Left ventricle myocardium superior (tissue), 1 donor: ENCODE measurements around the gene KLHDC1. TPM values are rescaled to one million over a fixed set of nuclear protein-coding genes. Genes with fewer than 3 reads are reported as not detected.
"Not testable (repeated sequence)": the region's sequence is repeated elsewhere in the genome, so short reads cannot be mapped to it uniquely, and the experiment has no call there.

Source experiments
- ATAC-seq: fragments of 200-7000 bp; cut with Tn5 transposase; one replicate; pipeline ENCODE4 v1.9.1; 2020; ENCODE audit warnings: mild to moderate bottlenecking, moderate library complexity
- DNase-seq: peaks from one replicate; pipeline ENCODE4 v3.0.0-alpha.2; 2020
- intact Hi-C: fragments of 100-400 bp; cut with micrococcal nuclease; formaldehyde crosslinking; loops from one replicate; pipeline ENCODE4 v1.11.0; 2022
- total RNA-seq: library from RNA; stranded (reverse); fragmentation: NEBNext Ultra II Directional; extraction: Animal tissue kit (Norgen Biotek cat#: 25700); gene quantifications from one replicate; pipeline ENCODE4 v1.2.1, GENCODE V29; 2021
- donor health status: DM: no; HTN: yes; CAD: no; lungs with severe emphysema.

The KLHDC1 gene
- total RNA-seq, 1 donor from 2014 or later: 6.0 TPM

DNA sequence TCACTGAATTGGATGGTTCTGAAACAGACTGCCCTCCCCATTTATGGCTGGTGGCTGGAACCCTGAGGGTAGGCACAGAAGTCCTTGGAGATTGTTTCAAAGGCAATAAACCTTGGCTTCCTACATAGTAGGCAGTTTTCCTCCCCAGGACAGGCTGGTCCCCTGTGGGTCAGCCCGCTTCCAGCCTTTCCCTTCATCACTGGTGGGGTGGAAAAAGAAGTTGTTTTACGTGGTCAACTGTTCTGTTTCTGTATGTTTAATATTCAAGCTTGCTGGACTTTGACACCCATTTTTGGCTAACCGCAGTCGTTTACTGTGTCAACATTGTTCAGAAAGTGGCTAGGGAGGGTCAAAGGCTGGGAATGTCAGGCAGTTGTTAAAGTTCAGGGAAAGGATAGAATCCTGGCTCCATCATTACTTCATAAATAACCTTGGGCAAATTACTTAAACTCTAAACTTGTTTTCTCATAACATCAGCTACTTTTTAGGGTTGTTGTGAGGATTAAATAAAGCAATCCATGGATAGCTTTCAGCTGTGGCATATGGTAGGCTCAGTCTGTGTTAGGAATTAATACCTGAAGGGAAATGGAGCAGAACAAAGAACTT, 77.4 kb downstream of the KLHDC1 start:
- DNase-seq (no peak), ATAC-seq (no peak)
- intact Hi-C loops: no loop called here

GRCh38 chr14:49771691-49772090, 78.8 kb downstream of the KLHDC1 start:
- ATAC-seq, intact Hi-C loops, DNase-seq: not testable (repeated sequence)

DNA sequence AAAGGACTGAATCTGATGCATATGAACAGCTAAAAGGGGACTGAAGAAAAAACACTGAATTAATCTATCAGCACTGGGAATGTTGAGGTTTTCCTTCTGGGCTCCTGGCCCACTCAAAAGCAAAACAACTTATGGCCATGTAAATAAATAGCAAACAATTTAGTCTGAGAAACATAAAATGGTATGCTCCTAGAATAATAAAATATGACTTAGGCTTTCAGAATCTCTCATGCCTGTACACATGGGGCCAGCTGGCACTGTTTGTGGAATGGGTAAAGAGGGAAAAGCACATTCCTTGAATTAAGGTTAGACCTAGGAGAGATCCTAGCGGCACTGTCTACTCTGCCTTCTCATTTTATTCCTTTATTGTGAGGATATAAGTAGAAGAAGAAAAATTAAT, 81.2 kb downstream of the KLHDC1 start:
- DNase-seq: no peak
- no peak for ATAC-seq
- intact Hi-C loops: no loop called here

DNA sequence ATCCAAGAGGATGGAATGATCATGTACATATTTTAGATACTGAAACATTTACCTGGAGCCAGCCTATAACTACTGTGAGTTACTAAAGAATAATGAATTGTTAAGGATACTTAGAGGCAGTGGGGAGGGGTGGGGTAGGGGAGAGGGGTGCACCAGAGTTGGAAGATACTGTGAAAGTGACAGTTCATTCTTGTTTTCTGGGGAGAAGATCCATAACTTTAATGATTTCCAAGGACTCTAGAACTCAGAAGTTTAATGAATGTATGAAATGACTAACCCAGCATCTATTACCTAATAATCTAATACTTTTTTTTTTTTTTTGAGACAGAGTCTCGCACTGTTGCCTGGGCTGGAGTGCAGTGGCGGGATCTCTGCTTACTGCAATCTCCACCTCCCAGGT, 85.5 kb downstream of the KLHDC1 start:
- intact Hi-C loops: no loop called here

GRCh38 chr14:49781040-49781439, 88.1 kb downstream of the KLHDC1 start:
- ATAC-seq, intact Hi-C loops, DNase-seq: not testable (repeated sequence)

More for the DNA sequence above, 85.5 kb downstream of the KLHDC1 start:
- no peak for DNase-seq
- no peak for ATAC-seq

DNA sequence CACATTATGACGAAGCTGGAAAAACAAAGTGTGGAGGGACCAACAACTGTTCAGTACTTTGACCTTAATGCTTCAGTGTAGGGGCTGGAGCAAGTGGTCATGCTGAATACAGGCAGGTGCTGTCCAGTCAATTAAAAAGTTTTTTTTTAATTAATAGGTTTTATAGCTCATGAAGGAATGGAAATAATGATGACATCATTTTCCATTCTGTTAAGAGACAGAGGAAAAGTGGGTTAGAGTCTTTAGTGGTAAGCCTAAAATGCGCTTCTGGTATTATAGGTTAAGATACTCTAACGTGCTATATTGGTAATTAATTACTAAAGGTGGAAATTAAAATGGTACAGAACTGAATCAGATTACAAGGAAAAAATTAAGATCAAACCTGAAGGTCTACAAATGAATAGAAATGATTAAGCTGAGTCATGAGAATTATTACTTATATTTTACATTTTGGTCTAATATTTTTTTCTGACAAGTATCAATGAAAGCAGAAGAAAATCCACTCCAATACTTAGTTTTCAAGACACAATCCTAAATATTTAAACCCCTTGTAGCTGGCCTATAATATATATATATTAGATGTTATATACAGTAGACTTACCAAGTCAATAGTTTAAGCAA, 90.6 kb downstream of the KLHDC1 start:
- ATAC-seq: no peak
- no peak for DNase-seq
- intact Hi-C loops: no loop called here

DNA sequence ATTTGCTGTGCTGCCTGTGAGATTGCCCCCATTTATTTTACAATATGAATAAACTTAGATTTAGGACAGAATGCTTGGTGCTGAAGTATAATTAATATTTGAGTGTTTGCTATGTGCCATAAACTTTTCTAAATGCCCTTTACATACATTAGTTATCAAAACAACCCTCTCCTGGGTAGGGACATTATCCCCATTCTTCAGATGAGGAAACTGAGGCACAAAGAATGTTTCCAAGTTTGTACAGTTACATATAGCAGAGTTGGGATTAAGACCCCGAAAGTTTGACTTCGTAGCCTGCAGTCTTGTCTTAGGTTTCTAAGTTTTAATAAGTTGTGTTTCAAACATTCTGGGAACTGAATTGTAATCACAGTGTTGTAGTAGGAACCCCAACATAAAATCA, 93.4 kb downstream of the KLHDC1 start:
- intact Hi-C loops: no loop called here
- ATAC-seq: no peak
- no peak for DNase-seq

DNA sequence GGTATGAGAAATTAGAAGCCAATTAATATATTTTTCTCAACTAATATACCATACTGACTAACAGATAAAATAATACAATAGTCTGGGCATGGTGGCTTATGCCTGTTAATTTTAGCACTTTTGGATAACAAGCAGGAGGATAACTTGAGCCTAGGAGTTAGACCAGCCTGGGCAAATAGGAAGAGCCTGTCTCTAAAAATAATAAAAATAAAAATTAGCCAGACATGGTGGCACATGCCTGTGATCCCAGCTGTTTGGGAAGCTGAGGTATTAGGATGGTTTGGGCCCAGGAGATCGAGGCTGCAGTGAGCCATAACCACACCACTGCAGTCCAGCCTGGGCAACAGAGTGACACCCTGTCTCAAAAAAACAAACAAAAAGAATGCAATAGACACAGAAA, 99.7 kb downstream of the KLHDC1 start:
- ATAC-seq (peak; percentile 45), DNase-seq (no peak)
- intact Hi-C loops: no loop called here

DNA sequence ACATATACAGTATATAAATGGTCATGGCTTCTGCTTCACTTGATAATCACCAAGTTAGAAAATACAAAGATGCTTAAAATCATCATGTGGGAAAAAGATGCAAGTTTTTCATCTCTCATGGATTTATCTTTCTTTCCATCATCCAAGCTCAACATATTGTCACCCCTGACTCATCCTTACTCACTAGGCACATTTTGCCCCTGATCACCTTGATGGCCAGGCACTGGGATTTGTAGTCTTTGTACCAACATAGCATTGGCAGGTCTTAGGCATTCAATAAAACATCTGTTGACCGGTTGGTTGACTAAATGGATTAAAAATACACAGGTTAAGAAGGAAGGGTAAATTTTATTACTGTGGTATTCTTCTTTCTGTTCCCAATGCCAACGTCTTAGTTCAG, 103.1 kb downstream of the KLHDC1 start:
- ATAC-seq (no peak), DNase-seq (no peak)
- intact Hi-C loops: no loop called here

Other genes with a start within 250 kb of the KLHDC1 start
- 791 TPM for gene RPS29, start 106.7 kb upstream of the KLHDC1 start, total RNA-seq
- gene LRR1, start 94.2 kb upstream of the KLHDC1 start, total RNA-seq: 5.8 TPM
- 149 TPM for gene RPL36AL, start 72.5 kb upstream of the KLHDC1 start, total RNA-seq
- 9.6 TPM for gene MGAT2, start 72.3 kb upstream of the KLHDC1 start, total RNA-seq
- gene DNAAF2, start 57.9 kb upstream of the KLHDC1 start, total RNA-seq: 6.8 TPM
- 0.40 TPM for gene POLE2, start 4.9 kb upstream of the KLHDC1 start, total RNA-seq
- 85.5 TPM for gene KLHDC2, start 75.0 kb downstream of the KLHDC1 start, total RNA-seq
- 50.1 TPM for gene NEMF, start 159.7 kb downstream of the KLHDC1 start, total RNA-seq
- gene ARF6, start 200.0 kb downstream of the KLHDC1 start, total RNA-seq: 24.6 TPM